CD4-positive, alpha-beta memory T cell (primary cell): ENCODE results near the gene AAR2. TPM values are rescaled to one million over a fixed set of nuclear protein-coding genes. Genes with fewer than 3 reads are reported as not detected.

Experiments
- CTCF ChIA-PET: fragments of 350-600 bp; sonication (Branson Sonifier 250); formaldehyde crosslinking; loops from one replicate; lab custom pipeline; 2021; ENCODE audit warnings: inconsistent platforms; ENCODE audit not compliant: partially characterized antibody; lab: Charles Lee
- POLR2A ChIA-PET: fragments of 350-600 bp; sonication (Branson Sonifier 250); formaldehyde crosslinking; loops from one replicate; lab custom pipeline; 2021; ENCODE audit not compliant: partially characterized antibody; lab: Charles Lee
- DNase-seq, 5 donors: peaks; one replicate each; pipeline versions ENCODE4 v3.0.0 to v3.0.0-alpha.2; 2020 to 2022; ENCODE audit warnings: mixed read lengths in 1 of 5
- H3K27ac ChIP-seq: one replicate; pipeline ENCODE4 v1.7.0; 2013; ENCODE audit warnings: low read depth, low read length
- H3K27me3 ChIP-seq: 2 replicates; pipeline ENCODE4 v1.7.0; 2013; ENCODE audit warnings: mild to moderate bottlenecking, low read length, moderate library complexity; ENCODE audit not compliant: insufficient read depth
- H3K36me3 ChIP-seq: 2 replicates; pipeline ENCODE4 v1.7.0; 2013; ENCODE audit warnings: mild to moderate bottlenecking, low read length, moderate library complexity; ENCODE audit not compliant: insufficient read depth
- H3K4me1 ChIP-seq: 2 replicates; pipeline ENCODE4 v1.7.0; 2013; ENCODE audit warnings: mild to moderate bottlenecking, low read length, moderate library complexity; ENCODE audit not compliant: insufficient read depth
- H3K4me3 ChIP-seq, 2 donors: one replicate each; pipeline ENCODE4 v1.7.0; 2013; ENCODE audit warnings: low read length in 2 of 2, mild to moderate bottlenecking in 1 of 2
- H3K9me3 ChIP-seq, 2 donors: one replicate each; pipeline ENCODE4 v1.7.0; 2013; ENCODE audit warnings: low read length in 2 of 2, control low read depth in 1 of 2; ENCODE audit not compliant: control insufficient read depth in 1 of 2
- H3K27ac Mint-ChIP-seq, 7 donors: one replicate each; pipeline ENCODE4 v1.8.0; 2020 to 2021; ENCODE audit warnings: mixed read lengths in 7 of 7, mild to moderate bottlenecking in 6 of 7, inconsistent platforms in 3 of 7, moderate library complexity in 3 of 7
- H3K27me3 Mint-ChIP-seq, 2 donors: one replicate each; pipeline ENCODE4 v1.8.0; 2020 to 2021; ENCODE audit warnings: mixed read lengths in 2 of 2
- H3K36me3 Mint-ChIP-seq, 2 donors: one replicate each; pipeline ENCODE4 v1.8.0; 2020 to 2021; ENCODE audit warnings: mixed read lengths in 2 of 2, inconsistent platforms in 1 of 2, mild to moderate bottlenecking in 1 of 2
- H3K4me1 Mint-ChIP-seq, 4 donors: one replicate each; pipeline ENCODE4 v1.8.0; 2020 to 2021; ENCODE audit warnings: mixed read lengths in 4 of 4, mild to moderate bottlenecking in 1 of 4
- H3K4me3 Mint-ChIP-seq, 8 donors: one replicate each; pipeline ENCODE4 v1.8.0; 2020 to 2021; ENCODE audit warnings: mixed read lengths in 8 of 8, mild to moderate bottlenecking in 7 of 8, moderate library complexity in 6 of 8, inconsistent platforms in 3 of 8
- H3K9me3 Mint-ChIP-seq, 8 donors: one replicate each; pipeline ENCODE4 v1.8.0; 2020 to 2021; ENCODE audit warnings: mixed read lengths in 8 of 8, mild to moderate bottlenecking in 5 of 8, inconsistent platforms in 3 of 8, moderate library complexity in 1 of 8
- intact Hi-C: fragments of 100-400 bp; cut with micrococcal nuclease; formaldehyde crosslinking; loops from one replicate; pipeline ENCODE4 v1.15.1; 2023
- polyA plus RNA-seq, 2 donors: library from polyadenylated mRNA; unstranded; fragments of 300-500 nt; fragmentation: Illumina TruSeq; gene quantifications; one replicate each; pipeline ENCODE4 v1.2.3, GENCODE V29; 2021
- total RNA-seq, 2 experiments: library from RNA; stranded (reverse); gene quantifications; one replicate each; pipeline ENCODE4 v1.2.3, GENCODE V29; 2021

The AAR2 gene
- total and polyA plus RNA-seq, 4 experiments from 2014 or later: 21.7 to 54.3 (median 32.6) TPM

GRCh38 chr20:36236786-36237121, 476 bp downstream of the AAR2 start:
- intact Hi-C loops: loop anchor here (5.0 kb wide), 2 partner anchors 256 to 824 kb away; partner anchors contain the start of gene UQCC1
- H3K4me3 Mint-ChIP-seq: peak overlapping the region; percentile 91 to 98 (median 96)
- H3K27me3 Mint-ChIP-seq: no peaks in the 10 kb centered on the region
- H3K4me3 ChIP-seq: peak overlapping the region; percentile 62 to 93
- H3K4me1 ChIP-seq: peaks cover 45% of the 10 kb centered on the region
- POLR2A ChIA-PET: interaction anchor here (0.8 to 1.1 kb wide), 6 partner anchors 8 to 825 kb away, joined by 3 to 8 read pairs (median 3); partner anchors contain the start of genes CEP250, NDRG3, SCAND1 and UQCC1
- H3K27ac ChIP-seq: peak overlapping the region; percentile 69
- CTCF ChIA-PET: interaction anchor here (1.0 kb wide), 1 partner anchor 34 kb away, joined by 5 read pairs; no protein-coding TSS in a partner anchor
- H3K4me1 Mint-ChIP-seq: peaks cover 23 to 57% (median 35%) of the 10 kb centered on the region in 4 donors
- DNase-seq: peak in 1 of 5 donors; percentile 5
- H3K9me3 ChIP-seq: no peaks in the 10 kb centered on the region
- peaks cover 0 to 2% (median 0%) of the 10 kb centered on the region in 8 donors for H3K9me3 Mint-ChIP-seq
- H3K27me3 ChIP-seq: no peaks in the 10 kb centered on the region
- peaks cover 17% of the 10 kb centered on the region for H3K36me3 ChIP-seq
- peak overlapping the region; percentile 72 to 97 (median 95) for H3K27ac Mint-ChIP-seq
- peaks cover 3 to 42% of the 10 kb centered on the region in 2 donors for H3K36me3 Mint-ChIP-seq

- ChIA-PET CTCF (no interaction called here), POLR2A (no interaction called here)
- no peak for DNase-seq
- H3K27ac Mint-ChIP-seq: peak overlapping the region; percentile 69 to 97 (median 81)
- peaks cover 0 to 2% (median 0%) of the 10 kb centered on the region in 8 donors for H3K9me3 Mint-ChIP-seq
- peaks cover 23 to 57% (median 35%) of the 10 kb centered on the region in 4 donors for H3K4me1 Mint-ChIP-seq
- H3K4me3 Mint-ChIP-seq: peak overlapping the region; percentile 91 to 98 (median 96)
- H3K27me3 ChIP-seq: no peaks in the 10 kb centered on the region
- peaks cover 45% of the 10 kb centered on the region for H3K4me1 ChIP-seq
- H3K36me3 Mint-ChIP-seq: peaks cover 3 to 42% of the 10 kb centered on the region in 2 donors
- no peaks in the 10 kb centered on the region for H3K9me3 ChIP-seq
- intact Hi-C loops: loop anchor here (5.0 kb wide), 2 partner anchors 255 to 825 kb away; partner anchors contain the start of gene UQCC1
- H3K27ac ChIP-seq: peak overlapping the region; percentile 69
- H3K4me3 ChIP-seq: peak overlapping the region; percentile 62 to 93
- H3K36me3 ChIP-seq: peaks cover 17% of the 10 kb centered on the region
- no peaks in the 10 kb centered on the region for H3K27me3 Mint-ChIP-seq
Observed at GRCh38 chr20:36237477-36237876, 1.2 kb downstream of the AAR2 start.

DNA sequence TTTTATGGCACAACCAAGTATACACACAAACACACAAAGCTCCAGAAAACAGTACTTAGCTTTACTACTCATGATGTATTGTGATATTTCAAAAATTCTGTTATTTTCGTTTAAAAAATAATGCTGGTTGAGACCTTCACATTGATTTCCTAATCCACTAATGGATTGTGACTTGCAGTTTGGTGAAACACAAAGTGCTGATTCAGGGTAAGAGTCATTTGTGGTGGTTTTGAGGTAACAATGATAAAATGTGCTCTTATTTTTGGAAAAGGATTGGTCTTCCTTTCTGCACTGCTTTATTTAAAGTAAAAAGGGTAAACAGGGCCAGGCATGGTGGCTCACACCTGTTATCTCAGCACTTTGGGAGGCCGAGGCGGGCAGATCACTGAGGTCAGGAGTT, 1.9 kb downstream of the AAR2 start:
- H3K36me3 Mint-ChIP-seq: peaks cover 3 to 45% of the 10 kb centered on the region in 2 donors
- intact Hi-C loops: loop anchor here (5.0 kb wide), 2 partner anchors 254 to 826 kb away; partner anchors contain the start of gene UQCC1
- CTCF ChIA-PET: no interaction called here
- no peak overlapping the region for H3K27ac ChIP-seq
- H3K36me3 ChIP-seq: peaks cover 17% of the 10 kb centered on the region
- no peak overlapping the region for H3K4me3 ChIP-seq
- no peaks in the 10 kb centered on the region for H3K27me3 Mint-ChIP-seq
- DNase-seq: no peak
- peaks cover 23 to 57% (median 35%) of the 10 kb centered on the region in 4 donors for H3K4me1 Mint-ChIP-seq
- H3K9me3 ChIP-seq: no peaks in the 10 kb centered on the region
- H3K4me1 ChIP-seq: peaks cover 45% of the 10 kb centered on the region
- H3K4me3 Mint-ChIP-seq: peak overlapping the region; percentile 41 to 68 (median 60)
- POLR2A ChIA-PET: no interaction called here
- peak overlapping the region in 4 of 7 donors; percentile 24 to 68 (median 34) for H3K27ac Mint-ChIP-seq
- H3K9me3 Mint-ChIP-seq: peaks cover 0 to 2% (median 0%) of the 10 kb centered on the region in 8 donors
- no peaks in the 10 kb centered on the region for H3K27me3 ChIP-seq

DNA sequence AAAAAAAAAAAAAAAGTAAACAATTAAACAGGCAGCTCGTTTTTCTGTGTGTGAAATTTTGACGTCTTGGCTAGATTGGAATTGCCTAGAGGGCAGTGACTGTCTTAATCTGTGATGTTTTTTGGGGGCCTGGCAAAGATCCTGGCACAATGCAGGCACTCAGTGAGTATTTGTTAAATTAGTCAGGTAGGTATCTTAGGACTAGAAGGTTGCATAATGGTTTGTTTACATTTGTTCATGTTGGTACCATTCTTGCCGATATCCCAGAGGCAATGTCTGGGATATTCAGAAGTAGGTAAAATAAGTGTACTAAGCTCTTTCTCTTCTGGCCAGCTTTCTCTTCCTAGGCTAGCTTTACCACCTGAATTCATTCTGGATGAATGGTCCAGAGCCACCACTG, 2.5 kb downstream of the AAR2 start:
- Mint-ChIP-seq H3K36me3 (peaks cover 3 to 51% of the 10 kb centered on the region in 2 donors), H3K27ac (peak overlapping the region in 6 of 7 donors; percentile 19 to 91 (median 74)), H3K9me3 (peaks cover 0 to 2% (median 0%) of the 10 kb centered on the region in 8 donors), H3K27me3 (no peaks in the 10 kb centered on the region), H3K4me3 (peak overlapping the region in 6 of 8 donors; percentile 46 to 75 (median 62)), H3K4me1 (peaks cover 25 to 62% (median 39%) of the 10 kb centered on the region in 4 donors)
- ChIA-PET POLR2A (no interaction called here), CTCF (interaction anchor here (1.9 kb wide), 1 partner anchor 37 kb away, joined by 5 read pairs; no protein-coding TSS in a partner anchor)
- Histone ChIP-seq H3K4me1 (peaks cover 45% of the 10 kb centered on the region), H3K4me3 (no peak overlapping the region), H3K36me3 (peaks cover 17% of the 10 kb centered on the region), H3K9me3 (no peaks in the 10 kb centered on the region), H3K27me3 (no peaks in the 10 kb centered on the region), H3K27ac (no peak overlapping the region)
- intact Hi-C loops: loop anchor here (5.0 kb wide), 2 partner anchors 254 to 826 kb away; partner anchors contain the start of gene UQCC1
- DNase-seq: no peak

DNA sequence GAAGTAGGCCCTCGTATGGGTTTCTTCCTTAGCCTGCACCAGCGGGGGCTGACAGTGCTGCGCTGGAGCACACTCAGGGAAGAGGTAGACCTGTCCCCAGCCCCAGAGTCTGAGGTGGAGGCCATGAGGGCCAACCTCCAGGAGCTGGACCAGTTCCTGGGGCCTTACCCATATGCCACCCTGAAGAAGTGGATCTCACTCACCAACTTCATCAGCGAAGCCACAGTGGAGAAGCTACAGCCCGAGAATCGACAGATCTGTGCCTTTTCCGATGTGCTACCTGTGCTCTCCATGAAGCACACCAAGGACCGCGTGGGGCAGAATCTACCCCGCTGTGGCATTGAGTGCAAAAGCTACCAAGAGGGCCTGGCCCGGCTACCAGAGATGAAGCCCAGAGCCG, 3.8 kb downstream of the AAR2 start:
- Mint-ChIP-seq H3K9me3 (peaks cover 0 to 2% (median 0%) of the 10 kb centered on the region in 8 donors), H3K27me3 (no peaks in the 10 kb centered on the region), H3K4me3 (no peak overlapping the region), H3K36me3 (peaks cover 13 to 64% of the 10 kb centered on the region in 2 donors), H3K4me1 (peaks cover 27 to 66% (median 44%) of the 10 kb centered on the region in 4 donors), H3K27ac (no peak overlapping the region)
- ChIA-PET CTCF (interaction anchor here (1.9 kb wide), 1 partner anchor 38 kb away, joined by 5 read pairs; no protein-coding TSS in a partner anchor), POLR2A (no interaction called here)
- H3K4me1 ChIP-seq: peaks cover 45% of the 10 kb centered on the region
- peaks cover 30% of the 10 kb centered on the region for H3K36me3 ChIP-seq
- intact Hi-C loops: no loop called here
- no peaks in the 10 kb centered on the region for H3K27me3 ChIP-seq
- no peak for DNase-seq
- H3K9me3 ChIP-seq: no peaks in the 10 kb centered on the region
- H3K27ac ChIP-seq: no peak overlapping the region
- H3K4me3 ChIP-seq: no peak overlapping the region

GRCh38 chr20:36241678-36242077, 5.4 kb downstream of the AAR2 start:
- no peak overlapping the region for H3K27ac ChIP-seq
- no peak overlapping the region for H3K4me3 Mint-ChIP-seq
- no peak overlapping the region for H3K27ac Mint-ChIP-seq
- CTCF ChIA-PET: interaction anchor here (0.6 to 1.0 kb wide), 3 partner anchors 39 to 48 kb away, joined by 3 to 4 read pairs (median 3); no protein-coding TSS in a partner anchor
- H3K9me3 ChIP-seq: no peaks in the 10 kb centered on the region
- H3K36me3 Mint-ChIP-seq: peaks cover 20 to 76% of the 10 kb centered on the region in 2 donors
- no peak overlapping the region for H3K4me3 ChIP-seq
- peaks cover 26 to 55% (median 39%) of the 10 kb centered on the region in 4 donors for H3K4me1 Mint-ChIP-seq
- H3K27me3 ChIP-seq: no peaks in the 10 kb centered on the region
- POLR2A ChIA-PET: no interaction called here
- H3K27me3 Mint-ChIP-seq: no peaks in the 10 kb centered on the region
- peaks cover 39% of the 10 kb centered on the region for H3K4me1 ChIP-seq
- intact Hi-C loops: no loop called here
- no peak for DNase-seq
- peaks cover 0 to 2% (median 0%) of the 10 kb centered on the region in 8 donors for H3K9me3 Mint-ChIP-seq
- H3K36me3 ChIP-seq: peaks cover 46% of the 10 kb centered on the region

- H3K4me3 Mint-ChIP-seq: no peak overlapping the region
- no peaks in the 10 kb centered on the region for H3K9me3 ChIP-seq
- no peak overlapping the region for H3K27ac ChIP-seq
- intact Hi-C loops: no loop called here
- H3K27ac Mint-ChIP-seq: no peak overlapping the region
- peaks cover 20% of the 10 kb centered on the region for H3K4me1 ChIP-seq
- H3K27me3 Mint-ChIP-seq: no peaks in the 10 kb centered on the region
- DNase-seq: no peak
- H3K4me1 Mint-ChIP-seq: peaks cover 23 to 45% (median 32%) of the 10 kb centered on the region in 4 donors
- peaks cover 57% of the 10 kb centered on the region for H3K36me3 ChIP-seq
- ChIA-PET POLR2A (no interaction called here), CTCF (interaction anchor here (2.1 kb wide), 1 partner anchor 41 kb away, joined by 4 read pairs; no protein-coding TSS in a partner anchor)
- peaks cover 37 to 84% of the 10 kb centered on the region in 2 donors for H3K36me3 Mint-ChIP-seq
- peaks cover 0 to 2% (median 0%) of the 10 kb centered on the region in 8 donors for H3K9me3 Mint-ChIP-seq
- no peak overlapping the region for H3K4me3 ChIP-seq
- no peaks in the 10 kb centered on the region for H3K27me3 ChIP-seq
Observed at GRCh38 chr20:36243726-36244125, 7.4 kb downstream of the AAR2 start.
